ENCODE measurements around the gene NLN. TPM values are rescaled to one million over a fixed set of nuclear protein-coding genes. Genes with fewer than 3 reads are reported as not detected.

Gene NLN
- total RNA-seq, 1 donor from 2014 or later = 12.4 TPM

GRCh38 chr5:65817931-65818330 lies 95.9 kb downstream of the NLN start:
- Histone ChIP-seq H3K4me1 (no peaks in the 10 kb centered on the region), H3K36me3 (no peaks in the 10 kb centered on the region), H3K27me3 (ENCODE audit: low read depth) (no peaks in the 10 kb centered on the region), H3K27ac (replicated peaks) (no peak overlapping the region), H3K9me3 (replicated peaks) (no peaks in the 10 kb centered on the region), H3K4me3 (no peak overlapping the region)
- TF ChIP-seq, protein P1, sequence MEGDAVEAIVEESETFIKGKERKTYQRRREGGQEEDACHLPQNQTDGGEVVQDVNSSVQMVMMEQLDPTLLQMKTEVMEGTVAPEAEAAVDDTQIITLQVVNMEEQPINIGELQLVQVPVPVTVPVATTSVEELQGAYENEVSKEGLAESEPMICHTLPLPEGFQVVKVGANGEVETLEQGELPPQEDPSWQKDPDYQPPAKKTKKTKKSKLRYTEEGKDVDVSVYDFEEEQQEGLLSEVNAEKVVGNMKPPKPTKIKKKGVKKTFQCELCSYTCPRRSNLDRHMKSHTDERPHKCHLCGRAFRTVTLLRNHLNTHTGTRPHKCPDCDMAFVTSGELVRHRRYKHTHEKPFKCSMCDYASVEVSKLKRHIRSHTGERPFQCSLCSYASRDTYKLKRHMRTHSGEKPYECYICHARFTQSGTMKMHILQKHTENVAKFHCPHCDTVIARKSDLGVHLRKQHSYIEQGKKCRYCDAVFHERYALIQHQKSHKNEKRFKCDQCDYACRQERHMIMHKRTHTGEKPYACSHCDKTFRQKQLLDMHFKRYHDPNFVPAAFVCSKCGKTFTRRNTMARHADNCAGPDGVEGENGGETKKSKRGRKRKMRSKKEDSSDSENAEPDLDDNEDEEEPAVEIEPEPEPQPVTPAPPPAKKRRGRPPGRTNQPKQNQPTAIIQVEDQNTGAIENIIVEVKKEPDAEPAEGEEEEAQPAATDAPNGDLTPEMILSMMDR (IDR thresholded peaks at IDR 0.05; ENCODE audit: borderline replicate concordance) = no peak
- DNase-seq = no peak
- intact Hi-C loops (cut with micrococcal nuclease) = no loop called here

- no peak overlapping the region for H3K4me3 ChIP-seq
- no peaks in the 10 kb centered on the region for H3K36me3 ChIP-seq
- no peaks in the 10 kb centered on the region for H3K9me3 ChIP-seq (replicated peaks)
- H3K27me3 ChIP-seq (ENCODE audit: low read depth) = no peaks in the 10 kb centered on the region
- intact Hi-C loops (cut with micrococcal nuclease) = no loop called here
- no peak for DNase-seq
- TF ChIP-seq, protein P1 (IDR thresholded peaks at IDR 0.05; ENCODE audit: borderline replicate concordance) = no peak
- no peak overlapping the region for H3K27ac ChIP-seq (replicated peaks)
- H3K4me1 ChIP-seq = no peaks in the 10 kb centered on the region
These were observed 96.6 kb downstream of the NLN start for GRCh38 chr5:65818592-65818991.

- DNase-seq = no peak
- Histone ChIP-seq H3K27ac (replicated peaks) (no peak overlapping the region), H3K4me1 (no peaks in the 10 kb centered on the region), H3K27me3 (ENCODE audit: low read depth) (no peaks in the 10 kb centered on the region), H3K9me3 (replicated peaks) (no peaks in the 10 kb centered on the region), H3K36me3 (no peaks in the 10 kb centered on the region), H3K4me3 (no peak overlapping the region)
- TF ChIP-seq, protein P1 (IDR thresholded peaks at IDR 0.05; ENCODE audit: borderline replicate concordance) = no peak
- intact Hi-C loops (cut with micrococcal nuclease) = no loop called here
These were observed 97.4 kb downstream of the NLN start for GRCh38 chr5:65819215-65819904.

DNA sequence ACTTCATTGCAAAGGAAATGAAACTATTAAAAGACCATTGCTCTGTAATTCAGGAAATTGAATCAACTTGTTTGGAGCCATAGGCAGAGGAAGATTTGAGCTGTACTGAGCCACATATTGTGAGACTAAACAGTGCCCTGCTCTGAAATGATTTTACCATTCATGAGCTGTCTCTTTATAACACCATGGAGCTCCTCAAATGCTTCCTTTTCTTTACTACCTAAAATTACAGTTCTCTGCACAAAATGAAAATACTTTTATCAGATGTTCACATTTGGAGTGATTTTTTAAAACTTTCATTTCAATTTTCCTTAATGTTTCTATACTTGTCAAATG lies 97.9 kb downstream of the NLN start:
- Histone ChIP-seq H3K4me3 (no peak overlapping the region), H3K4me1 (no peaks in the 10 kb centered on the region), H3K27ac (replicated peaks) (no peak overlapping the region), H3K9me3 (replicated peaks) (no peaks in the 10 kb centered on the region), H3K27me3 (ENCODE audit: low read depth) (no peaks in the 10 kb centered on the region), H3K36me3 (no peaks in the 10 kb centered on the region)
- intact Hi-C loops (cut with micrococcal nuclease) = no loop called here
- TF ChIP-seq, protein P1 (IDR thresholded peaks at IDR 0.05; ENCODE audit: borderline replicate concordance) = no peak
- no peak for DNase-seq

GRCh38 chr5:65820373-65820772 lies 98.4 kb downstream of the NLN start:
- intact Hi-C loops (cut with micrococcal nuclease) = no loop called here
- DNase-seq = no peak
- H3K27me3 ChIP-seq (ENCODE audit: low read depth) = no peaks in the 10 kb centered on the region
- H3K9me3 ChIP-seq (replicated peaks) = no peaks in the 10 kb centered on the region
- H3K27ac ChIP-seq (replicated peaks) = no peak overlapping the region
- no peak overlapping the region for H3K4me3 ChIP-seq
- H3K4me1 ChIP-seq = no peaks in the 10 kb centered on the region
- TF ChIP-seq, protein P1 (IDR thresholded peaks at IDR 0.05; ENCODE audit: borderline replicate concordance) = no peak
- no peaks in the 10 kb centered on the region for H3K36me3 ChIP-seq
